GM13976 (cell line): Measurements from ENCODE around the gene C17orf67.
A peak's percentile ranks its signal among the peaks of the same experiment; 100 is the strongest.

Experiments
- DNase-seq: peaks from one replicate; pipeline ENCODE4 v3.0.0; 2012; ENCODE audit warnings: low spot score
- in situ Hi-C: fragments of 300-500 bp; cut with MboI; formaldehyde crosslinking; loops from one replicate; pipeline ENCODE4 v1.12.0; 2022; ENCODE audit warnings: low sequenced_read_pairs, mixed read lengths, inconsistent platforms; ENCODE audit not compliant: unreplicated experiment
- TF ChIP-seq, protein P1 (sequence below): IDR thresholded peaks from 2 replicates; pipeline ENCODE4 v1.5.1; 2012; ENCODE audit warnings: borderline replicate concordance, mild to moderate bottlenecking; ENCODE audit not compliant: insufficient read depth; ENCODE audit errors: extremely low read depth, missing control alignments, control extremely low read depth

The C17orf67 gene

DNA sequence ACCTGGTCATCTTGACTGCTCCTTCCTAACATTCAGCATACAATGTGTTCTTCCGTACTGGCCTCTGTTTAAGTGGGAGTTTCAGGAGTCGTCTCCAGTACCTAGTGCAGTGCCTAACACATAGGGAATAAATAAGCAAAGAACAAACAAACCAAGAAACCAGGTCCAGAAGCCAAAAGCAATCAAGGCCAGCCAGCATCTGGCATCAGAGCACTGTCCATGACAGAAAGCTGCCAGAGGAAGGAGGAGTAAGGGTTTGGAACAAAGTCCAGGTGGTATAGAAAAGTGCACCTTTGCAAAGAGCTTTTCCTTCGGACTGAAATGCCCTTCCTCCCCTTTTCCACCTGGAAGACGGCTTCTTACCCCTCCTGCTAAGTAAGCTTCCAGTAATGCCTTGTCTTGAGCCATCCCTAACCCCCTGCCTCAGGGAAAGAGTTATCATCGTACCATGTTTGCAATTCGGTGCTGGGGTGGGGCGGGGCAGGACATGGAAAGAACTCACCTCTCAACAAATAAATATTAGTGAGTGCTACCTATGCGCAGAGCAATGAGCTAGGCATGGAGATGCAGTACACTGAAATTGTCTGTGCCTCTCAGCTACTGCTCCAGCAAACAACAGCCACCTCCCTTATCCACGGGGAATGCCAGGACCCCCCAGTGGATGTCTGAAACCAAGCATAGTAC, 47.6 kb downstream of the C17orf67 start:
- in situ Hi-C loops: no loop called here
- no peak for DNase-seq
- TF ChIP-seq, protein P1, sequence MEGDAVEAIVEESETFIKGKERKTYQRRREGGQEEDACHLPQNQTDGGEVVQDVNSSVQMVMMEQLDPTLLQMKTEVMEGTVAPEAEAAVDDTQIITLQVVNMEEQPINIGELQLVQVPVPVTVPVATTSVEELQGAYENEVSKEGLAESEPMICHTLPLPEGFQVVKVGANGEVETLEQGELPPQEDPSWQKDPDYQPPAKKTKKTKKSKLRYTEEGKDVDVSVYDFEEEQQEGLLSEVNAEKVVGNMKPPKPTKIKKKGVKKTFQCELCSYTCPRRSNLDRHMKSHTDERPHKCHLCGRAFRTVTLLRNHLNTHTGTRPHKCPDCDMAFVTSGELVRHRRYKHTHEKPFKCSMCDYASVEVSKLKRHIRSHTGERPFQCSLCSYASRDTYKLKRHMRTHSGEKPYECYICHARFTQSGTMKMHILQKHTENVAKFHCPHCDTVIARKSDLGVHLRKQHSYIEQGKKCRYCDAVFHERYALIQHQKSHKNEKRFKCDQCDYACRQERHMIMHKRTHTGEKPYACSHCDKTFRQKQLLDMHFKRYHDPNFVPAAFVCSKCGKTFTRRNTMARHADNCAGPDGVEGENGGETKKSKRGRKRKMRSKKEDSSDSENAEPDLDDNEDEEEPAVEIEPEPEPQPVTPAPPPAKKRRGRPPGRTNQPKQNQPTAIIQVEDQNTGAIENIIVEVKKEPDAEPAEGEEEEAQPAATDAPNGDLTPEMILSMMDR: no peak

DNA sequence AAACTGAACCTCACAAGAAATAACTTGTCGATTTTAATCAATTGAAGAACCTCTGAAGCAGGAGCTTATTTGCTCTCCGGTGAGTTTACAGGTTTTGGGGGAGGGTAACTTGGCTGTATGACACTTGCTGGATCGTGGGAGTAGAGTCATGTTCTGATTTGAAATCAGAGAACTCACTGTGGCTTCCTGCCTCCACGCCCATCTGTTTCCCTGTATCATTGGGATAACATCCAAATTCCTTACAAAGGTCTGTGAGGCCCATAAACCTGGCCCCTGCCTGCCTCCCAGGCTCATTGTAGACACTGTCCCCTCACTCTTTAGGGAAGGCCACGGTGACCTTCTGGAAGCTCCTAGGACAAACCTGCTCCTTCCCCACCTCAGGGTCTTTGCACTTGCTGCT, 48.3 kb downstream of the C17orf67 start:
- TF ChIP-seq, protein P1: no peak
- in situ Hi-C loops: no loop called here
- DNase-seq: no peak

DNA sequence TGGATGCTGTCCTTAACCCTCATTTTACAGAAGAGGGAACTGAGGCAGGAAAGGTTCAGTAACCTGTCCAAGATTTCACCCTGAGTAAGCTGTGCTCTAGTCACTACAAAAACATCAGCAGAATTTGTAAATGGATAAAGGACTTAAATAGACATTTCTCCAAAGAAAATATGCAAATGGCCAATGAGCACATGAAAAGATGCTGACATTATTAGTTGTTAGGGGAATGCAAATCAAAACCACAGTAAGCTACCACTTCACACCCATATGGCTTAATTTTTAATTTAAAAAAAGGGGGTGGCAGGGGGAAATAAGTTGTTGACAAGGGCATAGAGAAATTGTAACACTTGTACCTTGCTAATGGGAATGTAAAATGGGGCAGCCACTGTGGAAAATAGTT, 51.4 kb downstream of the C17orf67 start:
- TF ChIP-seq, protein P1: no peak
- in situ Hi-C loops: no loop called here
- no peak for DNase-seq

DNA sequence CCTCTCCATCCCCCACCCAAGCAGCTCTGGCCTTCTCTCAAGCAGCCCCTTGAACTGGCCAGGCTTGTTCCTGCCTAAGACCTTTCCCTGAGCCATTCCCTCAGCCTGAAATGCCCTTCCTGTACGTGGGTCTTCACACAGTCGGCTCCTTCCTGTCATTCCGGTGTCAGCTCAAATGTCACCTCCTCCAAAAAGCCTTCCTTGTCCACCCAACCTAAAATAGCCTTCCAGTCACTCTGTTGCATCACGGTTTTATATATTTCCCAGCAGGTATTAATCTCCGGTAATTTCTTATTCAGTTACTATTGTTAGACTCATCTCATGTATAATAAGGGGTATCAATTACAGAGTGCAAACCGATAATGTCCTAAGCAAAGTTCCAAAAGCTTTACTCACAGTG, 51.8 kb downstream of the C17orf67 start:
- TF ChIP-seq, protein P1: no peak
- DNase-seq: no peak
- in situ Hi-C loops: no loop called here

DNA sequence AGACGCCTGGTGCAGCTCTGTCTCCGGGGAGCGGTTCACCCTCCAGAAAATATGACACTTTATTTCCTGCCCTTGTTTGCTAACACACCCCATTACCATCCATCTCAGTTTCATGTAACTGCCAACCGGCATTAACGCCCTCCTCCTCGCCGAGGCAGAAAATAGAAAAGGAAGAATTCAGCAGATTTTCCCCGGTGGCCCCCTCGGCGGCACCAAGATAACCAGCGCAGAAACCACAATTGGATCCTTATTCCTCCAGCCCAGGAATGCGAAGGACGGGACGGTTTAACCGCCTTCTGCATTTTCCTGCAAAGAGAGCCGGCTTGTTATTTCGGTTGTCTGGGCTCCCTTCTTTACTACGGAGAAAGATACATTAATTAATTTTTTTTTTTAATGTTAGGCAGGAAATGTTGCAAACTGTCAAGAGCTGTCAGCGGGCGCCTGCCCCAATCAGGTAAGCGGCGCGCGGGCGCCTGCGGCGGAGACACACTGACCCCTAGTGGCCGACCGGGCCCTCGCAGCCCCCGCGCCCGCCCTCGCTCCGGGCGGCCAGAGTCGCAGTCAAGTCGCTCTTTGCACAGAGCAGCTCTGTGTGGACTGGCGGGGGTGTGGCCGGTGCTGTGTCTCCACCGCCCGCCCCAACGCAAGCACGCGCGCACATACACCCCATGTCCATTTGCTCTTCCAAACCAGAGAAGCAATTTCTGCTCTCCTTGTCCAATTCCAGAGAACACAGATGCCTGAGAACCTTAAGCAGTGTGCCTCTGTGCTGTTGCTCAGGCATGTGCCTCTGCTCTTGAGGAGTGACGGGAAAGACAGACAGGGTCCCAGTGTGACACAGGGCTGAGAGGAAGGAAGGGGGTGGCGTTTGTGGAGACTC, 53.6 kb downstream of the C17orf67 start:
- TF ChIP-seq, protein P1: peak; percentile 99
- DNase-seq: peak; percentile 91
- in situ Hi-C loops: no loop called here

DNA sequence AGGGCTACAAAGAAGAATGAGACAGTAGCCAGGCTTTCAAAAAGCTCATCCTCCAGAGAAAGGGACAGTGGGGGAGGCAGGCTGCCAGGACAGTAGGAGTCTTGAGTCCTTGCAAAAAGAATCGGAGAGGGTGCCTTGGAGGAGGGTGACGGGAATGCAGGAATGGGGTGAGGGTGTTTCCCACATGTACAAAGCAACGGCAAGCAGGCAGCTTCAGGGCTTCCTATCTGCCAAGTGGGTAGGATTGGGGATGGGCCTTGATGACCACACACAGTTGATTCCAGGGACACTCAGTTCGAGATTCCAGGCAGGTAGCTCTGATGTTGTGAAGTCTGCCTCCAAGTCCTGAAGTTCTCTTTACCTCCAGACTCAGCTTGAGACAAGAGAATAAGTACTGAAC, 54.4 kb downstream of the C17orf67 start:
- in situ Hi-C loops: no loop called here
- no peak for DNase-seq
- TF ChIP-seq, protein P1: no peak

DNA sequence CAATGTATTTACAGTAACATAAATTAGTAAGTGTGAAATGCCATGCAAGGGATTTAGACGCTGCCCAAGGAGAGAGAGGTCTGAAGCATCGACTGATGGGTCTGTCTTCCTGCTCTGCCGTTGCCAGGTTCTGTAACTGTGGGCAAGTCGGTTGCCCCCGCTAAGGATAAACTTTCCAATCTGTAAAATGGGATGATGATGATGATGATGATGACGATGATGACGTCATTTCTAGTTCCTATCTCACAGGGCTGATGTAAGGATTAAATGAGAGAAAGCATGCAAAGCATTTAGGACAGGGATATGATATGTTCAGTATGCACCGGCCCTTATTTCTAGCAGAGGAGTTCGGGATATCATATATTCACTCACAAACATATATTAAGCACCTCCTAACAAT, 54.8 kb downstream of the C17orf67 start:
- TF ChIP-seq, protein P1: no peak
- in situ Hi-C loops: no loop called here
- DNase-seq: no peak
